HG03439 (cell line): ENCODE data around the gene SCTR.

Source experiments
- ATAC-seq: cut with Tn5 transposase; IDR thresholded peaks from one replicate; pipeline ENCODE4 v1.9.1; 2021; ENCODE audit warnings: mild to moderate bottlenecking, moderate library complexity; ENCODE audit not compliant: unreplicated experiment

The SCTR gene

GRCh38 chr2:119449521-119449920 is 74.8 kb downstream of the SCTR start:
- ATAC-seq = no peak

- no peak for ATAC-seq
Observed at GRCh38 chr2:119448427-119449141, 75.7 kb downstream of the SCTR start.

GRCh38 chr2:119446037-119446436 is 78.2 kb downstream of the SCTR start:
- ATAC-seq = no peak

- ATAC-seq = no peak
Observed at GRCh38 chr2:119442850-119443249, 81.4 kb downstream of the SCTR start.

GRCh38 chr2:119442226-119442619 is 82.1 kb downstream of the SCTR start:
- no peak for ATAC-seq

- ATAC-seq = no peak
Observed at GRCh38 chr2:119441376-119442225, 82.7 kb downstream of the SCTR start.

GRCh38 chr2:119440873-119441272 is 83.4 kb downstream of the SCTR start:
- no peak for ATAC-seq

- no peak for ATAC-seq
Observed at GRCh38 chr2:119440501-119440870, 83.8 kb downstream of the SCTR start.

- no peak for ATAC-seq
Observed at GRCh38 chr2:119439574-119440500, 84.4 kb downstream of the SCTR start.

GRCh38 chr2:119438726-119439284 is 85.5 kb downstream of the SCTR start:
- no peak for ATAC-seq

GRCh38 chr2:119438128-119438656 is 86.1 kb downstream of the SCTR start:
- ATAC-seq = no peak

GRCh38 chr2:119436993-119437772 is 87.1 kb downstream of the SCTR start:
- ATAC-seq = no peak

- ATAC-seq = no peak
Observed at GRCh38 chr2:119435953-119436297, 88.4 kb downstream of the SCTR start.

- no peak for ATAC-seq
Observed at GRCh38 chr2:119435081-119435952, 89.0 kb downstream of the SCTR start.

GRCh38 chr2:119434664-119435063 is 89.6 kb downstream of the SCTR start:
- ATAC-seq = no peak

- ATAC-seq = no peak
Observed at GRCh38 chr2:119433636-119434327, 90.5 kb downstream of the SCTR start.

GRCh38 chr2:119432851-119433522 is 91.3 kb downstream of the SCTR start:
- ATAC-seq = no peak
